ENCODE results near the gene IFNGR1. TPM values are rescaled to one million over a fixed set of nuclear protein-coding genes. Genes with fewer than 3 reads are reported as not detected.

The IFNGR1 gene
- total RNA-seq, 1 donor from 2014 or later: 38.3 TPM

DNA sequence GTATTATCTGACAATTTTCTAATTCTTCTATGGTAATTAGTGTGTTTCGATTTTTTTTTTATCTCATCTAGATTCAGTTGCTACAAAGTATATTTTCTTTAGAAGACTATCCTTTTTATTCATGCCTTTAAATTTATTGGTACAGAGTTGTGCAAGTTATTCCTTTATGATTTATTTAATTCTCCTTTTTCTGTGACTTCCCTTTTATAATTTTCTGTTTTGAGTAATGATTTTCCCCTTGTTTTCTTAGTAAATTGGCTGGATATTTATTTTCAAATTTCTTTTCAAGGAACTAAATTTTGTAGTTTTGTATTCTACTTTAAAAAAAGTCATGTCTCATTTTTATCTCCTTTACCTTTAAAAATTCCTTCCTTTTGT is 43.3 kb downstream of the IFNGR1 start:
- FAIRE-seq (no peak), DNase-seq (ENCODE audit: low read depth) (no peak)
- no peaks in the 10 kb centered on the region for H3K27me3 Mint-ChIP-seq (ENCODE audit: low read depth, unreplicated experiment)
- H3K4me3 ChIP-seq (ENCODE audit: insufficient read depth, low read depth, low read length): no peak overlapping the region
- no peaks in the 10 kb centered on the region for H4K20me1 ChIP-seq (ENCODE audit: insufficient read depth, low read length)
- no peak overlapping the region for H3K27ac Mint-ChIP-seq (ENCODE audit: unreplicated experiment)
- H3K9me3 ChIP-seq (ENCODE audit: insufficient read depth, low read depth, low read length): no peaks in the 10 kb centered on the region
- H3K79me2 ChIP-seq (ENCODE audit: insufficient read depth, low read length): no peaks in the 10 kb centered on the region
- TF ChIP-seq EZH2 (IDR thresholded peaks at IDR 0.05; ENCODE audit: insufficient read depth, low read length): no peak
- TF ChIP-seq, protein P1, sequence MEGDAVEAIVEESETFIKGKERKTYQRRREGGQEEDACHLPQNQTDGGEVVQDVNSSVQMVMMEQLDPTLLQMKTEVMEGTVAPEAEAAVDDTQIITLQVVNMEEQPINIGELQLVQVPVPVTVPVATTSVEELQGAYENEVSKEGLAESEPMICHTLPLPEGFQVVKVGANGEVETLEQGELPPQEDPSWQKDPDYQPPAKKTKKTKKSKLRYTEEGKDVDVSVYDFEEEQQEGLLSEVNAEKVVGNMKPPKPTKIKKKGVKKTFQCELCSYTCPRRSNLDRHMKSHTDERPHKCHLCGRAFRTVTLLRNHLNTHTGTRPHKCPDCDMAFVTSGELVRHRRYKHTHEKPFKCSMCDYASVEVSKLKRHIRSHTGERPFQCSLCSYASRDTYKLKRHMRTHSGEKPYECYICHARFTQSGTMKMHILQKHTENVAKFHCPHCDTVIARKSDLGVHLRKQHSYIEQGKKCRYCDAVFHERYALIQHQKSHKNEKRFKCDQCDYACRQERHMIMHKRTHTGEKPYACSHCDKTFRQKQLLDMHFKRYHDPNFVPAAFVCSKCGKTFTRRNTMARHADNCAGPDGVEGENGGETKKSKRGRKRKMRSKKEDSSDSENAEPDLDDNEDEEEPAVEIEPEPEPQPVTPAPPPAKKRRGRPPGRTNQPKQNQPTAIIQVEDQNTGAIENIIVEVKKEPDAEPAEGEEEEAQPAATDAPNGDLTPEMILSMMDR (IDR thresholded peaks at IDR 0.05; ENCODE audit: insufficient read depth, low read depth, low read length): no peak
- no peaks in the 10 kb centered on the region for H3K27me3 ChIP-seq (ENCODE audit: insufficient read depth, low read length)
- no peak overlapping the region for H3K4me3 Mint-ChIP-seq (ENCODE audit: unreplicated experiment)
- H3K4me2 ChIP-seq (ENCODE audit: low read length): no peak overlapping the region
- H3K36me3 ChIP-seq (ENCODE audit: insufficient read depth, low read length): no peaks in the 10 kb centered on the region
- H3K27ac ChIP-seq (ENCODE audit: low read depth, low read length): no peak overlapping the region
- no peaks in the 10 kb centered on the region for H3K36me3 Mint-ChIP-seq (ENCODE audit: low read depth, unreplicated experiment)
- no peak overlapping the region for H3K9ac ChIP-seq (ENCODE audit: low read length)
- no peak overlapping the region for H2AFZ ChIP-seq (ENCODE audit: low read depth, low read length)
- no peaks in the 10 kb centered on the region for H3K4me1 Mint-ChIP-seq (ENCODE audit: low read depth, unreplicated experiment)
- H3K4me1 ChIP-seq (ENCODE audit: insufficient read depth, low read length): no peaks in the 10 kb centered on the region
- H3K9me3 Mint-ChIP-seq (ENCODE audit: unreplicated experiment): peaks cover 16% of the 10 kb centered on the region

DNA sequence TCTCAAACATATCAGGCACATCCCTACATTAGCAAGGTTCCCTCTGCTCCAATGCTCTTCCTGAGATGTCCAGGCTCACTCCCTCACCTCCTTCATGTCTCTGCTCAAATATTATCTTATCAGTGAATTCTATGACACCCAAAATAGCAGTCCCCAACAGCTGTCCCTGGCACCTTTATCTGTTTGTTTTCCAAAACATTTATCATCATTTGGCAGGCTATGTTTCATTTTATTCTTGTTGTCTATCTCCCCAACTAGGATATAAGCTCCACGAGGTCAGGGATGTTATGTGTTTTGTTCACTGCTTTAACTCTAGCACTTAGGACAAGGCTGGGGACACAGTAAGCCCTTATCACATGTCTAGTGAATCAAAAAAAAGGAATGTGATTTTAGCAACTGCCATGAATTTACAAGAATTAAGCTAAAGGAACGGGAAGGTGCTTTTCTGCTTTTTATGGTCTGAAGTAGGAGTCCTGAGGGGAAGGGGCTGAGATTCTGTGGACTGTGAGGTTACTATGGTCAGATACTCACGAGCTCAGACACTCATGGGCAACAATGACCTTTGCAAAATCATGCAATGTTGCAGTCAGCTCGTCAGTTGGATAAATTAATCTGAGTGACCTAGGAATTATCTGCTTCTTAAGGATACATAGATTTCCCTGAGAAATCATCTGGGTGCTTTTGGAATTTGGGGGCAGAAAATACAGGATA is 43.9 kb downstream of the IFNGR1 start:
- Histone ChIP-seq H3K4me1 (ENCODE audit: insufficient read depth, low read length) (no peaks in the 10 kb centered on the region), H3K9ac (ENCODE audit: low read length) (no peak overlapping the region), H3K9me3 (ENCODE audit: insufficient read depth, low read depth, low read length) (no peaks in the 10 kb centered on the region), H3K79me2 (ENCODE audit: insufficient read depth, low read length) (no peaks in the 10 kb centered on the region), H3K4me3 (ENCODE audit: insufficient read depth, low read depth, low read length) (no peak overlapping the region), H4K20me1 (ENCODE audit: insufficient read depth, low read length) (no peaks in the 10 kb centered on the region), H3K27me3 (ENCODE audit: insufficient read depth, low read length) (no peaks in the 10 kb centered on the region), H3K27ac (ENCODE audit: low read depth, low read length) (no peak overlapping the region), H2AFZ (ENCODE audit: low read depth, low read length) (no peak overlapping the region), H3K36me3 (ENCODE audit: insufficient read depth, low read length) (no peaks in the 10 kb centered on the region), H3K4me2 (ENCODE audit: low read length) (no peak overlapping the region)
- TF ChIP-seq EZH2 (IDR thresholded peaks at IDR 0.05; ENCODE audit: insufficient read depth, low read length): no peak
- TF ChIP-seq, protein P1 (IDR thresholded peaks at IDR 0.05; ENCODE audit: insufficient read depth, low read depth, low read length): no peak
- no peak for DNase-seq (ENCODE audit: low read depth)
- H3K27ac Mint-ChIP-seq (ENCODE audit: unreplicated experiment): no peak overlapping the region
- H3K4me3 Mint-ChIP-seq (ENCODE audit: unreplicated experiment): no peak overlapping the region
- H3K36me3 Mint-ChIP-seq (ENCODE audit: low read depth, unreplicated experiment): no peaks in the 10 kb centered on the region
- H3K27me3 Mint-ChIP-seq (ENCODE audit: low read depth, unreplicated experiment): no peaks in the 10 kb centered on the region
- H3K9me3 Mint-ChIP-seq (ENCODE audit: unreplicated experiment): peaks cover 12% of the 10 kb centered on the region
- no peak for FAIRE-seq
- H3K4me1 Mint-ChIP-seq (ENCODE audit: low read depth, unreplicated experiment): no peaks in the 10 kb centered on the region

DNA sequence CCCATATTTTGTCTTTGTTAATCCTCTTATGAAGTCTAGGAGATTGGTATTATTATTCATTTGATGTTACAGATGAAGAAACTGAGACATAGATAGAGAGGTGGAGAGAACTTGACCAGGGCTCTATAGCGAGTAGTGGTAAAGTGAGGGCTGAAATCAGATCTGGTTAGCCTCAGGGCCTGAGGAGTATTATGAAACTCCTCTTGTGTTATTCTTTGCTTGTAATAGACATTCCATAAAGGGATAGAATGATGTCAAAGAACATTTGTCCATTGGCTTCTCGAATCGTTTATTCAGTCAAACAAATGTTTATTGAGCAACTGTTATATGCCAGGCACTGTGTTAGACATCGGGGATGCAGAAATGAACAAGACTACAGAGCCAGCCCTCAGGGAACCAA is 45.7 kb downstream of the IFNGR1 start, which contains the start of gene IL22RA2:
Gene IL22RA2, minus strand, starts transcription at position 144 of the 400 bp plus-strand sequence. CDS start 11,895 bp downstream, outside the sequence.
- H3K9ac ChIP-seq (ENCODE audit: low read length): no peak within 1 kb of the TSS
- no peak within 1 kb of the TSS for H3K4me2 ChIP-seq (ENCODE audit: low read length)
- no peak for FAIRE-seq
- H2AFZ ChIP-seq (ENCODE audit: low read depth, low read length): no peak within 1 kb of the TSS
- H3K9me3 Mint-ChIP-seq (ENCODE audit: unreplicated experiment): peaks cover 9% of the 10 kb centered on the region
- no peaks in the 10 kb centered on the region for H3K27me3 ChIP-seq (ENCODE audit: insufficient read depth, low read length)
- no peaks in the 10 kb centered on the region for H4K20me1 ChIP-seq (ENCODE audit: insufficient read depth, low read length)
- no peaks in the 10 kb centered on the region for H3K79me2 ChIP-seq (ENCODE audit: insufficient read depth, low read length)
- no peak within 1 kb of the TSS for H3K27ac ChIP-seq (ENCODE audit: low read depth, low read length)
- no peak within 1 kb of the TSS for H3K27ac Mint-ChIP-seq (ENCODE audit: unreplicated experiment)
- DNase-seq (ENCODE audit: low read depth): no peak
- H3K27me3 Mint-ChIP-seq (ENCODE audit: low read depth, unreplicated experiment): no peaks in the 10 kb centered on the region
- no peak within 1 kb of the TSS for H3K4me3 ChIP-seq (ENCODE audit: insufficient read depth, low read depth, low read length)
- H3K4me1 Mint-ChIP-seq (ENCODE audit: low read depth, unreplicated experiment): no peaks in the 10 kb centered on the region
- TF ChIP-seq EZH2 (IDR thresholded peaks at IDR 0.05; ENCODE audit: insufficient read depth, low read length): no peak
- TF ChIP-seq, protein P1 (IDR thresholded peaks at IDR 0.05; ENCODE audit: insufficient read depth, low read depth, low read length): no peak
- H3K4me1 ChIP-seq (ENCODE audit: insufficient read depth, low read length): no peaks in the 10 kb centered on the region
- no peak within 1 kb of the TSS for H3K4me3 Mint-ChIP-seq (ENCODE audit: unreplicated experiment)
- H3K9me3 ChIP-seq (ENCODE audit: insufficient read depth, low read depth, low read length): no peaks in the 10 kb centered on the region
- no peaks in the 10 kb centered on the region for H3K36me3 ChIP-seq (ENCODE audit: insufficient read depth, low read length)
- no peaks in the 10 kb centered on the region for H3K36me3 Mint-ChIP-seq (ENCODE audit: low read depth, unreplicated experiment)
